WTC11 (cell line): ENCODE data around the gene CDH13. TPM values are rescaled to one million over a fixed set of nuclear protein-coding genes. Genes with fewer than 3 reads are reported as not detected.

Experiments
- ATAC-seq: fragments of 200-7000 bp; cut with Tn5 transposase; 2 replicates; pipeline ENCODE4 v1.10.0; 2021; ENCODE audit warnings: mild to moderate bottlenecking, moderate library complexity
- CTCF ChIA-PET: fragments of 300-600 bp; sonication (Branson Sonifier 250); formaldehyde crosslinking; loops from one replicate; lab custom pipeline; 2021; ENCODE audit warnings: antibody characterized with exemption; lab: Charles Lee
- POLR2A ChIA-PET: fragments of 350-600 bp; sonication (Branson Sonifier 250); formaldehyde crosslinking; loops from one replicate; lab custom pipeline; 2021; ENCODE audit warnings: antibody characterized with exemption; lab: Charles Lee
- DNase-seq: peaks from one replicate; pipeline ENCODE4 v3.0.0; 2021; ENCODE audit warnings: low spot score
- H3K27ac Mint-ChIP-seq: 2 replicates; pipeline ENCODE4 v1.8.0; 2021; ENCODE audit warnings: mixed read lengths
- H3K27me3 Mint-ChIP-seq: 2 replicates; pipeline ENCODE4 v1.8.0; 2021; ENCODE audit warnings: low read depth, mild to moderate bottlenecking, moderate library complexity, mixed read lengths
- H3K36me3 Mint-ChIP-seq: 2 replicates; pipeline ENCODE4 v1.8.0; 2021; ENCODE audit warnings: mixed read lengths
- H3K4me1 Mint-ChIP-seq: 2 replicates; pipeline ENCODE4 v1.8.0; 2022; ENCODE audit warnings: mixed read lengths
- H3K4me3 Mint-ChIP-seq: 2 replicates; pipeline ENCODE4 v1.8.0; 2021; ENCODE audit warnings: mild to moderate bottlenecking, moderate library complexity, mixed read lengths
- H3K9me3 Mint-ChIP-seq: 2 replicates; pipeline ENCODE4 v1.8.0; 2021; ENCODE audit warnings: mixed read lengths
- ESRRA ChIP-seq: sonication (generic); formaldehyde crosslinking; IDR thresholded peaks from 2 replicates; pipeline ENCODE4 v1.8.1; 2022; ENCODE audit warnings: mild to moderate bottlenecking, missing genetic modification reagents, borderline replicate concordance
- FOXP1 ChIP-seq: sonication (generic); formaldehyde crosslinking; IDR thresholded peaks from 2 replicates; pipeline ENCODE4 v1.8.0; 2022; ENCODE audit warnings: missing genetic modification reagents, mild to moderate bottlenecking, moderate library complexity, borderline replicate concordance
- GTF2I ChIP-seq: fragments of 250-450 bp; sonication (Bioruptor Pico); conservative IDR thresholded peaks from 2 replicates; pipeline ENCODE4 v1.4.0; 2021; ENCODE audit warnings: mild to moderate bottlenecking
- IRF2 ChIP-seq: sonication (generic); formaldehyde crosslinking; IDR thresholded peaks from 2 replicates; pipeline ENCODE4 v1.8.0; 2022; ENCODE audit warnings: low read depth, missing genetic modification reagents, borderline replicate concordance
- JAZF1 ChIP-seq: fragments of 250-450 bp; sonication (Bioruptor Pico); IDR thresholded peaks from 2 replicates; pipeline ENCODE4 v1.9.0; 2021; ENCODE audit warnings: moderate library complexity, mild to moderate bottlenecking, inconsistent platforms
- NFYB ChIP-seq: sonication (generic); formaldehyde crosslinking; conservative IDR thresholded peaks from 2 replicates; pipeline ENCODE4 v1.8.0; 2022; ENCODE audit warnings: low read depth, missing genetic modification reagents
- OVOL2 ChIP-seq: fragments of 250-450 bp; sonication (Bioruptor Pico); IDR thresholded peaks from 2 replicates; pipeline ENCODE4 v1.9.0; 2021; ENCODE audit warnings: mild to moderate bottlenecking, borderline replicate concordance
- PRRX2 ChIP-seq: fragments of 250-450 bp; sonication (Bioruptor Pico); IDR thresholded peaks from 2 replicates; pipeline ENCODE4 v1.8.0; 2021; ENCODE audit warnings: mild to moderate bottlenecking
- RORB ChIP-seq: fragments of 250-450 bp; sonication (Bioruptor Pico); IDR thresholded peaks from 2 replicates; pipeline ENCODE4 v1.9.0; 2021; ENCODE audit warnings: mild to moderate bottlenecking
- SMAD3 ChIP-seq: sonication (generic); formaldehyde crosslinking; IDR thresholded peaks from 2 replicates; pipeline ENCODE4 v1.8.0; 2022; ENCODE audit warnings: missing genetic modification reagents, mild to moderate bottlenecking, borderline replicate concordance
- SP1 ChIP-seq: sonication (generic); formaldehyde crosslinking; conservative IDR thresholded peaks from 2 replicates; pipeline ENCODE4 v1.8.1; 2022; ENCODE audit warnings: missing genetic modification reagents
- ZNF121 ChIP-seq: sonication (generic); formaldehyde crosslinking; IDR thresholded peaks from 2 replicates; pipeline ENCODE4 v1.8.0; 2023; ENCODE audit warnings: missing genetic modification reagents
- ZNF138 ChIP-seq: sonication (generic); formaldehyde crosslinking; conservative IDR thresholded peaks from 2 replicates; pipeline ENCODE4 v1.8.1; 2022; ENCODE audit warnings: mild to moderate bottlenecking, moderate library complexity, missing genetic modification reagents
- ZNF219 ChIP-seq: sonication (generic); formaldehyde crosslinking; IDR thresholded peaks from 2 replicates; pipeline ENCODE4 v1.8.0; 2023; ENCODE audit warnings: missing genetic modification reagents, mild to moderate bottlenecking, borderline replicate concordance
- ZNF416 ChIP-seq: fragments of 250-450 bp; sonication (Bioruptor Pico); IDR thresholded peaks from 2 replicates; pipeline ENCODE4 v1.9.0; 2021; ENCODE audit warnings: mild to moderate bottlenecking, inconsistent platforms
- total RNA-seq: library from RNA; stranded (reverse); gene quantifications from 3 replicates; pipeline ENCODE4 v1.2.3, GENCODE V29; 2021
- TF ChIP-seq, protein P1 (sequence below): sonication (generic); formaldehyde crosslinking; conservative IDR thresholded peaks from 2 replicates; pipeline ENCODE4 v1.8.1; 2022; ENCODE audit warnings: mild to moderate bottlenecking, missing genetic modification reagents
- TF ChIP-seq, protein P2 (sequence below): sonication (generic); formaldehyde crosslinking; IDR thresholded peaks from 2 replicates; pipeline ENCODE4 v1.8.1; 2022; ENCODE audit warnings: low read depth, mild to moderate bottlenecking, moderate library complexity, missing genetic modification reagents, borderline replicate concordance
- TF ChIP-seq, protein P3 (sequence below): fragments of 250-450 bp; sonication (Bioruptor Pico); IDR thresholded peaks from 2 replicates; pipeline ENCODE4 v1.9.0; 2021; ENCODE audit warnings: mild to moderate bottlenecking, borderline replicate concordance
- TF ChIP-seq, protein P4 (sequence below): sonication (generic); formaldehyde crosslinking; IDR thresholded peaks from 2 replicates; pipeline ENCODE4 v1.8.1; 2023; ENCODE audit warnings: mild to moderate bottlenecking, missing genetic modification reagents
- TF ChIP-seq, protein P5 (sequence below): sonication (generic); formaldehyde crosslinking; IDR thresholded peaks from 2 replicates; pipeline ENCODE4 v1.8.1; 2023; ENCODE audit warnings: mild to moderate bottlenecking, missing genetic modification reagents
- TF ChIP-seq, protein P6 (sequence below): sonication (generic); formaldehyde crosslinking; IDR thresholded peaks from 2 replicates; pipeline ENCODE4 v1.8.1; 2022; ENCODE audit warnings: mild to moderate bottlenecking, moderate library complexity, missing genetic modification reagents
- TF ChIP-seq, protein P7 (sequence below): fragments of 250-450 bp; sonication (Bioruptor Pico); IDR thresholded peaks from 2 replicates; pipeline ENCODE4 v2.1.2; 2022; ENCODE audit warnings: mild to moderate bottlenecking, moderate library complexity

The CDH13 gene
- total RNA-seq, 1 experiment from 2014 or later: 0.81 TPM

DNA sequence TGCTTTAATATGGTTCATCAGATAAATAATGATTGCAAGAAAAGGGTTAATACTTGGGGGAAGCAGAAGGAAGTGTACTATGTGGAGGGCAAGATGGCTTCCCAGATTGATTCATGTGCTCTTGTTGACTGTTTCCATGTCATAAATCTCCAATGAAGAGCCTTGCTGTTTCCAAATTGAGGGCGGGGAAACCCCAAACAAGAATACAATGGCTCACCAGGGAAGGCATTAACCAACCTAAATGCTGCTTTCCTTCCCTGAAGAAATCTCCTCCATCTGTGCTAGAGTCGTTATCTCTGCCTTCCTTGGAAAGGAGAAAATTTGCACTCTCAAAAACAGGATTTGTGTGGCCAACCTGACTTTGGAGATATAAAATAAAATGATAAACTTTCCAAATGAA lies 28.0 kb upstream of the CDH13 start:
- Mint-ChIP-seq H3K36me3 (peaks cover 40% of the 10 kb centered on the region), H3K27me3 (no peaks in the 10 kb centered on the region; the same call in 1 of the 2 replicates), H3K4me1 (peaks cover 21% of the 10 kb centered on the region), H3K4me3 (no peak overlapping the region), H3K9me3 (peaks cover 49% of the 10 kb centered on the region), H3K27ac (no peak overlapping the region)
- no peak for ATAC-seq
- CTCF ChIA-PET: no interaction called here
- TF ChIP-seq ZNF219 (CRISPR knock-in tag): no peak
- no peak for TF ChIP-seq SMAD3
- TF ChIP-seq NFYB (CRISPR knock-in tag): no peak
- TF ChIP-seq FOXP1 (CRISPR knock-in tag): no peak
- POLR2A ChIA-PET: no interaction called here
- DNase-seq: no peak

DNA sequence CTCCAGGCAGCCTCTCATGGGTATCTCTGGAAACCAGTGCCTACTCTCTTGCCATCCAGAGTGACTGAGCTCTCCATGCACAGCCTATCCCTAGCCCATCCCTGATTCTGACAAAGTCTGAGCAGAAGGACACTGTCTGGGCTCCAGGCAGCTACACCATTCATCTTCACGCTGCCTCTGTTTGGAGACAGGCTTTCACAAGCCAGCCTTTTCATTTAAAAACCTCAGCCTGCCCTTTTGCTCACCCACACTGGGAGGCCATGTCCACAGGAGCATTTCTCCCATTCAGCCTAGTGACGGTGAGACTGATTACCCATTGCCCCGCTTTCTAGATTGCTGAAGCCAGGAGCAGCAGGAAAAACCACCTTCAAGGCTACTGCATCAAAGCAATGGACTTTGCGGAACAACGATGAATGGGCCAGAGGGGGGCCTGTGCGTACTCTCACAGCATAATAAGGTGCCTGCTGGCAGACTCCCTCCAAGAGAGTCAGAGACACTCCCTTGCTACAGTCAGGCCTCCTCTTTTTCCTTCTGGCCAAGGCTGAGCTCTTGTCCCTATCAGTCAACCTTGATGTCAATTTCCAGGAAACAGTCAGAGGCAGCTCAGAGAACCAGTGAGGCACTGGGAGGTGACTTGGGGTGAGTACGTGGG lies 24.7 kb upstream of the CDH13 start:
- CTCF ChIA-PET: interaction anchor here (1.5 to 5.4 kb wide), 2 partner anchors 30 to 338 kb away, joined by 5 to 21 read pairs; no protein-coding TSS in a partner anchor
- DNase-seq: no peak
- Mint-ChIP-seq H3K27me3 (no peaks in the 10 kb centered on the region; the same call in 1 of the 2 replicates), H3K36me3 (peaks cover 38% of the 10 kb centered on the region)
- TF ChIP-seq GTF2I (no peak), ZNF416 (CRISPR knock-in tag) (no peak), ZNF121 (CRISPR knock-in tag) (no peak), PRRX2 (CRISPR knock-in tag) (no peak), JAZF1 (CRISPR knock-in tag) (no peak), SP1 (CRISPR knock-in tag) (no peak), OVOL2 (CRISPR knock-in tag) (no peak), ZNF138 (no peak), RORB (CRISPR knock-in tag) (no peak), ESRRA (CRISPR knock-in tag) (no peak), IRF2 (CRISPR knock-in tag) (no peak)
- TF ChIP-seq, protein P1, sequence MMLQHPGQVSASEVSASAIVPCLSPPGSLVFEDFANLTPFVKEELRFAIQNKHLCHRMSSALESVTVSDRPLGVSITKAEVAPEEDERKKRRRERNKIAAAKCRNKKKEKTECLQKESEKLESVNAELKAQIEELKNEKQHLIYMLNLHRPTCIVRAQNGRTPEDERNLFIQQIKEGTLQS (CRISPR knock-in tag): no peak
- TF ChIP-seq, protein P2, sequence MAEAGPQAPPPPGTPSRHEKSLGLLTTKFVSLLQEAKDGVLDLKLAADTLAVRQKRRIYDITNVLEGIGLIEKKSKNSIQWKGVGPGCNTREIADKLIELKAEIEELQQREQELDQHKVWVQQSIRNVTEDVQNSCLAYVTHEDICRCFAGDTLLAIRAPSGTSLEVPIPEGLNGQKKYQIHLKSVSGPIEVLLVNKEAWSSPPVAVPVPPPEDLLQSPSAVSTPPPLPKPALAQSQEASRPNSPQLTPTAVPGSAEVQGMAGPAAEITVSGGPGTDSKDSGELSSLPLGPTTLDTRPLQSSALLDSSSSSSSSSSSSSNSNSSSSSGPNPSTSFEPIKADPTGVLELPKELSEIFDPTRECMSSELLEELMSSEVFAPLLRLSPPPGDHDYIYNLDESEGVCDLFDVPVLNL (CRISPR knock-in tag): no peak
- TF ChIP-seq, protein P3, sequence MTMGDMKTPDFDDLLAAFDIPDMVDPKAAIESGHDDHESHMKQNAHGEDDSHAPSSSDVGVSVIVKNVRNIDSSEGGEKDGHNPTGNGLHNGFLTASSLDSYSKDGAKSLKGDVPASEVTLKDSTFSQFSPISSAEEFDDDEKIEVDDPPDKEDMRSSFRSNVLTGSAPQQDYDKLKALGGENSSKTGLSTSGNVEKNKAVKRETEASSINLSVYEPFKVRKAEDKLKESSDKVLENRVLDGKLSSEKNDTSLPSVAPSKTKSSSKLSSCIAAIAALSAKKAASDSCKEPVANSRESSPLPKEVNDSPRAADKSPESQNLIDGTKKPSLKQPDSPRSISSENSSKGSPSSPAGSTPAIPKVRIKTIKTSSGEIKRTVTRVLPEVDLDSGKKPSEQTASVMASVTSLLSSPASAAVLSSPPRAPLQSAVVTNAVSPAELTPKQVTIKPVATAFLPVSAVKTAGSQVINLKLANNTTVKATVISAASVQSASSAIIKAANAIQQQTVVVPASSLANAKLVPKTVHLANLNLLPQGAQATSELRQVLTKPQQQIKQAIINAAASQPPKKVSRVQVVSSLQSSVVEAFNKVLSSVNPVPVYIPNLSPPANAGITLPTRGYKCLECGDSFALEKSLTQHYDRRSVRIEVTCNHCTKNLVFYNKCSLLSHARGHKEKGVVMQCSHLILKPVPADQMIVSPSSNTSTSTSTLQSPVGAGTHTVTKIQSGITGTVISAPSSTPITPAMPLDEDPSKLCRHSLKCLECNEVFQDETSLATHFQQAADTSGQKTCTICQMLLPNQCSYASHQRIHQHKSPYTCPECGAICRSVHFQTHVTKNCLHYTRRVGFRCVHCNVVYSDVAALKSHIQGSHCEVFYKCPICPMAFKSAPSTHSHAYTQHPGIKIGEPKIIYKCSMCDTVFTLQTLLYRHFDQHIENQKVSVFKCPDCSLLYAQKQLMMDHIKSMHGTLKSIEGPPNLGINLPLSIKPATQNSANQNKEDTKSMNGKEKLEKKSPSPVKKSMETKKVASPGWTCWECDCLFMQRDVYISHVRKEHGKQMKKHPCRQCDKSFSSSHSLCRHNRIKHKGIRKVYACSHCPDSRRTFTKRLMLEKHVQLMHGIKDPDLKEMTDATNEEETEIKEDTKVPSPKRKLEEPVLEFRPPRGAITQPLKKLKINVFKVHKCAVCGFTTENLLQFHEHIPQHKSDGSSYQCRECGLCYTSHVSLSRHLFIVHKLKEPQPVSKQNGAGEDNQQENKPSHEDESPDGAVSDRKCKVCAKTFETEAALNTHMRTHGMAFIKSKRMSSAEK (CRISPR knock-in tag): no peak
- TF ChIP-seq, protein P4, sequence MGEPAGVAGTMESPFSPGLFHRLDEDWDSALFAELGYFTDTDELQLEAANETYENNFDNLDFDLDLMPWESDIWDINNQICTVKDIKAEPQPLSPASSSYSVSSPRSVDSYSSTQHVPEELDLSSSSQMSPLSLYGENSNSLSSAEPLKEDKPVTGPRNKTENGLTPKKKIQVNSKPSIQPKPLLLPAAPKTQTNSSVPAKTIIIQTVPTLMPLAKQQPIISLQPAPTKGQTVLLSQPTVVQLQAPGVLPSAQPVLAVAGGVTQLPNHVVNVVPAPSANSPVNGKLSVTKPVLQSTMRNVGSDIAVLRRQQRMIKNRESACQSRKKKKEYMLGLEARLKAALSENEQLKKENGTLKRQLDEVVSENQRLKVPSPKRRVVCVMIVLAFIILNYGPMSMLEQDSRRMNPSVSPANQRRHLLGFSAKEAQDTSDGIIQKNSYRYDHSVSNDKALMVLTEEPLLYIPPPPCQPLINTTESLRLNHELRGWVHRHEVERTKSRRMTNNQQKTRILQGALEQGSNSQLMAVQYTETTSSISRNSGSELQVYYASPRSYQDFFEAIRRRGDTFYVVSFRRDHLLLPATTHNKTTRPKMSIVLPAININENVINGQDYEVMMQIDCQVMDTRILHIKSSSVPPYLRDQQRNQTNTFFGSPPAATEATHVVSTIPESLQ: no peak
- TF ChIP-seq, protein P5, sequence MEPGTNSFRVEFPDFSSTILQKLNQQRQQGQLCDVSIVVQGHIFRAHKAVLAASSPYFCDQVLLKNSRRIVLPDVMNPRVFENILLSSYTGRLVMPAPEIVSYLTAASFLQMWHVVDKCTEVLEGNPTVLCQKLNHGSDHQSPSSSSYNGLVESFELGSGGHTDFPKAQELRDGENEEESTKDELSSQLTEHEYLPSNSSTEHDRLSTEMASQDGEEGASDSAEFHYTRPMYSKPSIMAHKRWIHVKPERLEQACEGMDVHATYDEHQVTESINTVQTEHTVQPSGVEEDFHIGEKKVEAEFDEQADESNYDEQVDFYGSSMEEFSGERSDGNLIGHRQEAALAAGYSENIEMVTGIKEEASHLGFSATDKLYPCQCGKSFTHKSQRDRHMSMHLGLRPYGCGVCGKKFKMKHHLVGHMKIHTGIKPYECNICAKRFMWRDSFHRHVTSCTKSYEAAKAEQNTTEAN (CRISPR knock-in tag): no peak
- TF ChIP-seq, protein P6, sequence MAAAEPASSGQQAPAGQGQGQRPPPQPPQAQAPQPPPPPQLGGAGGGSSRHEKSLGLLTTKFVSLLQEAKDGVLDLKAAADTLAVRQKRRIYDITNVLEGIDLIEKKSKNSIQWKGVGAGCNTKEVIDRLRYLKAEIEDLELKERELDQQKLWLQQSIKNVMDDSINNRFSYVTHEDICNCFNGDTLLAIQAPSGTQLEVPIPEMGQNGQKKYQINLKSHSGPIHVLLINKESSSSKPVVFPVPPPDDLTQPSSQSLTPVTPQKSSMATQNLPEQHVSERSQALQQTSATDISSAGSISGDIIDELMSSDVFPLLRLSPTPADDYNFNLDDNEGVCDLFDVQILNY (CRISPR knock-in tag): no peak
- TF ChIP-seq, protein P7, sequence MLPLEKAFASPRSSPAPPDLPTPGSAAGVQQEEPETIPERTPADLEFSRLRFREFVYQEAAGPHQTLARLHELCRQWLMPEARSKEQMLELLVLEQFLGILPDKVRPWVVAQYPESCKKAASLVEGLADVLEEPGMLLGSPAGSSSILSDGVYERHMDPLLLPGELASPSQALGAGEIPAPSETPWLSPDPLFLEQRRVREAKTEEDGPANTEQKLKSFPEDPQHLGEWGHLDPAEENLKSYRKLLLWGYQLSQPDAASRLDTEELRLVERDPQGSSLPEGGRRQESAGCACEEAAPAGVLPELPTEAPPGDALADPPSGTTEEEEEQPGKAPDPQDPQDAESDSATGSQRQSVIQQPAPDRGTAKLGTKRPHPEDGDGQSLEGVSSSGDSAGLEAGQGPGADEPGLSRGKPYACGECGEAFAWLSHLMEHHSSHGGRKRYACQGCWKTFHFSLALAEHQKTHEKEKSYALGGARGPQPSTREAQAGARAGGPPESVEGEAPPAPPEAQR (CRISPR knock-in tag): no peak
- TF ChIP-seq, all 79 proteins: peak for 0
- no peak for ATAC-seq
- H3K4me1 Mint-ChIP-seq: peaks cover 37% of the 10 kb centered on the region
- H3K9me3 Mint-ChIP-seq: peaks cover 45% of the 10 kb centered on the region
- no peak overlapping the region for H3K27ac Mint-ChIP-seq
- POLR2A ChIA-PET: no interaction called here
- H3K4me3 Mint-ChIP-seq: no peak overlapping the region
